Measurements from ENCODE around the gene PWWP2B. TPM values are rescaled to one million over a fixed set of nuclear protein-coding genes. Genes with fewer than 3 reads are reported as not detected.

Gene PWWP2B
- total and polyA plus RNA-seq, 9 of the 15 experiments (the other 6 are each of a cell fraction or from before 2014, with no cell fraction given) = 0.07 to 9.2 (median 1.6) TPM; not detected in 1

- TF ChIP-seq THAP12 (CRISPR knock-in tag; IDR thresholded peaks at IDR 0.05) (no peak), ATF6 (CRISPR knock-in tag; IDR thresholded peaks at IDR 0.05) (no peak), HNRNPL (IDR thresholded peaks at IDR 0.05; ENCODE audit: low read depth, low read length) (no peak), ZNF121 (CRISPR knock-in tag; conservative IDR thresholded peaks at IDR 0.05) (no peak), THRA (IDR thresholded peaks at IDR 0.05) (no peak), BRF2 (IDR thresholded peaks at IDR 0.05; ENCODE audit: borderline replicate concordance, insufficient read depth, insufficient read length) (no peak), TOE1 (IDR thresholded peaks at IDR 0.05; ENCODE audit: borderline replicate concordance) (peak; percentile 84), TOE1 (CRISPR knock-in tag; IDR thresholded peaks at IDR 0.05; ENCODE audit: borderline replicate concordance, low read depth) (no peak), ZKSCAN8 (CRISPR knock-in tag; IDR thresholded peaks at IDR 0.05) (no peak), KLF1 (tag; IDR thresholded peaks at IDR 0.05) (no peak), ADNP (tag; IDR thresholded peaks at IDR 0.05) (no peak), BHLHE40 (IDR thresholded peaks at IDR 0.05; ENCODE audit: low read length) (peak; percentile 4; the same call in 1 of the 2 replicates), GTF2E2 (tag; IDR thresholded peaks at IDR 0.05) (no peak), HDGF (IDR thresholded peaks at IDR 0.05) (no peak), PRMT5 (CRISPR knock-in tag; IDR thresholded peaks at IDR 0.05) (no peak), ZNF23 (CRISPR knock-in tag; IDR thresholded peaks at IDR 0.05) (no peak), C11orf30 (IDR thresholded peaks at IDR 0.05; ENCODE audit: low read depth) (peak; percentile 30; the same call in 1 of the 2 replicates), ZNF384 (IDR thresholded peaks at IDR 0.05; ENCODE audit: low read depth, low read length) (no peak), ATF1 (CRISPR knock-in tag; IDR thresholded peaks at IDR 0.05) (no peak), ATF1 (tag; IDR thresholded peaks at IDR 0.05) (0 out of 2 replicates have a peak, but pooled peaks have one; percentile 18), LEF1 (IDR thresholded peaks at IDR 0.05) (no peak)
Measured at GRCh38 chr10:132397671-132398565, 918 bp downstream of the PWWP2B start (continued).

All from K562 (cell line).